Measurements from ENCODE around the gene AZIN2.

DNA sequence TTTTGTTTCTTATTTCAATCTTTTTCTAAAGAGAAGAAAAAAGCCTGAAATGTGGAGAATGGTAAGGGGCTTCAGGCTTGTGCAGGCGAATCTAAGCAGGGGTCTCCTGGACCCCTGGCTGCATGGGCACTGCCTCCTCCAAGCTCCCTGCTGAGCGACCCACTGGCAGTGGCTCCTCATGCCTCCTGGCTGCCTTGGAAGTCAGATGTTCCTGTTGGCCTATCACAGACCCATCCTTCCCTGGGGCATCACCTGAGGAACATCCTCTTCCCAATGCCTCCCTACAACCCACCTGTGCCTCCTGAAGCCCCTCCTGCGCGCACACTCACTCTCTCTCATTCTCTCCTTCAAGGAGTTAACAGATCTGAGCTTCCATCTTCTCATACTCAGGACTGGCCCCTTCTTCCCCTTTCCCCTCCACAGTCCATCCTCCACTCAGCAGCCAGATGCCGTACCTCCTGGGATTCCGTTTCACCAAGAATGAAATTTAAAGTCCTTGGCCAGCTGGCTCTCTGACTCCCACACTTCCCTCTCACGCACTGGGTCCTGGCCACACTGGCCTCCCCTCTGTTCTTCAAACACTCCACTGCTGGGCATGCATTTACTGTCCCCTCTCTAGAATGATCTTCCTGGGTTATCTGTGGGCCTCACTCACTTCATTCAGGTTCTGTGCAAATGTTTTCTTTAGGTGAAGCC is 41.7 kb downstream of the AZIN2 start:
- TF ChIP-seq FOS (IDR thresholded peaks at IDR 0.05; ENCODE audit: extremely low read depth, insufficient read length) (no peak), ZKSCAN8 (CRISPR knock-in tag; IDR thresholded peaks at IDR 0.05) (no peak), PHF20 (IDR thresholded peaks at IDR 0.05; ENCODE audit: partially characterized antibody) (no peak), EGR1 (conservative IDR thresholded peaks at IDR 0.05) (no peak), POLR2AphosphoS5 (IDR thresholded peaks at IDR 0.05; ENCODE audit: control insufficient read depth, insufficient read depth, low read depth, low read length) (no peak)
- TF ChIP-seq, protein P1, sequence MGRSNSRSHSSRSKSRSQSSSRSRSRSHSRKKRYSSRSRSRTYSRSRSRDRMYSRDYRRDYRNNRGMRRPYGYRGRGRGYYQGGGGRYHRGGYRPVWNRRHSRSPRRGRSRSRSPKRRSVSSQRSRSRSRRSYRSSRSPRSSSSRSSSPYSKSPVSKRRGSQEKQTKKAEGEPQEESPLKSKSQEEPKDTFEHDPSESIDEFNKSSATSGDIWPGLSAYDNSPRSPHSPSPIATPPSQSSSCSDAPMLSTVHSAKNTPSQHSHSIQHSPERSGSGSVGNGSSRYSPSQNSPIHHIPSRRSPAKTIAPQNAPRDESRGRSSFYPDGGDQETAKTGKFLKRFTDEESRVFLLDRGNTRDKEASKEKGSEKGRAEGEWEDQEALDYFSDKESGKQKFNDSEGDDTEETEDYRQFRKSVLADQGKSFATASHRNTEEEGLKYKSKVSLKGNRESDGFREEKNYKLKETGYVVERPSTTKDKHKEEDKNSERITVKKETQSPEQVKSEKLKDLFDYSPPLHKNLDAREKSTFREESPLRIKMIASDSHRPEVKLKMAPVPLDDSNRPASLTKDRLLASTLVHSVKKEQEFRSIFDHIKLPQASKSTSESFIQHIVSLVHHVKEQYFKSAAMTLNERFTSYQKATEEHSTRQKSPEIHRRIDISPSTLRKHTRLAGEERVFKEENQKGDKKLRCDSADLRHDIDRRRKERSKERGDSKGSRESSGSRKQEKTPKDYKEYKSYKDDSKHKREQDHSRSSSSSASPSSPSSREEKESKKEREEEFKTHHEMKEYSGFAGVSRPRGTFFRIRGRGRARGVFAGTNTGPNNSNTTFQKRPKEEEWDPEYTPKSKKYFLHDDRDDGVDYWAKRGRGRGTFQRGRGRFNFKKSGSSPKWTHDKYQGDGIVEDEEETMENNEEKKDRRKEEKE (IDR thresholded peaks at IDR 0.05; ENCODE audit: borderline replicate concordance in 1 of 2, control insufficient read depth in 1 of 2, low read depth in 2 of 2, low read length in 1 of 2), result no peak
- TF ChIP-seq, protein P2, sequence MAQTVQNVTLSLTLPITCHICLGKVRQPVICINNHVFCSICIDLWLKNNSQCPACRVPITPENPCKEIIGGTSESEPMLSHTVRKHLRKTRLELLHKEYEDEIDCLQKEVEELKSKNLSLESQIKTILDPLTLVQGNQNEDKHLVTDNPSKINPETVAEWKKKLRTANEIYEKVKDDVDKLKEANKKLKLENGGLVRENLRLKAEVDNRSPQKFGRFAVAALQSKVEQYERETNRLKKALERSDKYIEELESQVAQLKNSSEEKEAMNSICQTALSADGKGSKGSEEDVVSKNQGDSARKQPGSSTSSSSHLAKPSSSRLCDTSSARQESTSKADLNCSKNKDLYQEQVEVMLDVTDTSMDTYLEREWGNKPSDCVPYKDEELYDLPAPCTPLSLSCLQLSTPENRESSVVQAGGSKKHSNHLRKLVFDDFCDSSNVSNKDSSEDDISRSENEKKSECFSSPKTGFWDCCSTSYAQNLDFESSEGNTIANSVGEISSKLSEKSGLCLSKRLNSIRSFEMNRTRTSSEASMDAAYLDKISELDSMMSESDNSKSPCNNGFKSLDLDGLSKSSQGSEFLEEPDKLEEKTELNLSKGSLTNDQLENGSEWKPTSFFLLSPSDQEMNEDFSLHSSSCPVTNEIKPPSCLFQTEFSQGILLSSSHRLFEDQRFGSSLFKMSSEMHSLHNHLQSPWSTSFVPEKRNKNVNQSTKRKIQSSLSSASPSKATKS (CRISPR knock-in tag; IDR thresholded peaks at IDR 0.05), result no peak

All from K562 (cell line).